CD4-positive, alpha-beta T cell treated with Interleukin-15 for 4 hours (primary cell): ENCODE data around the gene FYN.

Experiments used
- DNase-seq: peaks from one replicate; pipeline ENCODE4 v3.0.0-alpha.2; 2020; ENCODE audit warnings: low spot score

The FYN gene

GRCh38 chr6:111725446-111726112 lies 147.7 kb downstream of the FYN start:
- no peak for DNase-seq

- DNase-seq: peak; percentile 43
Measured at GRCh38 chr6:111724505-111724904, 148.7 kb downstream of the FYN start.

GRCh38 chr6:111724039-111724438 lies 149.2 kb downstream of the FYN start:
- no peak for DNase-seq

- DNase-seq: no peak
Measured at GRCh38 chr6:111723412-111723970, 149.8 kb downstream of the FYN start.

- no peak for DNase-seq
Measured at GRCh38 chr6:111722179-111722731, 151.0 kb downstream of the FYN start.

GRCh38 chr6:111721753-111722154 lies 151.5 kb downstream of the FYN start:
- DNase-seq: peak; percentile 53

- no peak for DNase-seq
Measured at GRCh38 chr6:111720931-111721496, 152.2 kb downstream of the FYN start.

GRCh38 chr6:111718990-111719389 lies 154.3 kb downstream of the FYN start:
- no peak for DNase-seq

GRCh38 chr6:111718326-111718725 lies 154.9 kb downstream of the FYN start:
- DNase-seq: no peak

GRCh38 chr6:111717621-111718020 lies 155.6 kb downstream of the FYN start:
- no peak for DNase-seq

- no peak for DNase-seq
Measured at GRCh38 chr6:111716325-111716724, 156.9 kb downstream of the FYN start.

GRCh38 chr6:111715321-111715720 lies 157.9 kb downstream of the FYN start:
- DNase-seq: peak; percentile 55

GRCh38 chr6:111714416-111715270 lies 158.6 kb downstream of the FYN start:
- DNase-seq: peak; percentile 50

- no peak for DNase-seq
Measured at GRCh38 chr6:111713811-111714210, 159.4 kb downstream of the FYN start.

- DNase-seq: no peak
Measured at GRCh38 chr6:111713236-111713635, 160.0 kb downstream of the FYN start.

- no peak for DNase-seq
Measured at GRCh38 chr6:111711984-111712752, 161.1 kb downstream of the FYN start.

GRCh38 chr6:111711476-111711875 lies 161.8 kb downstream of the FYN start:
- DNase-seq: no peak

GRCh38 chr6:111710911-111711310 lies 162.3 kb downstream of the FYN start:
- no peak for DNase-seq

- DNase-seq: no peak
Measured at GRCh38 chr6:111710439-111710838, 162.8 kb downstream of the FYN start.

- peak; percentile 73 for DNase-seq
Measured at GRCh38 chr6:111709615-111710398, 163.4 kb downstream of the FYN start.

- no peak for DNase-seq
Measured at GRCh38 chr6:111709201-111709600, 164.1 kb downstream of the FYN start.
